Choroid plexus epithelial cell (primary cell): ENCODE data around the gene UNC45A.

ENCODE experiments used
- DNase-seq: peaks from one replicate; pipeline ENCODE4 v3.0.0-alpha.2; 2010; ENCODE audit warnings: low read depth
- H3K4me3 ChIP-seq: 2 replicates; pipeline ENCODE4 v1.5.1; 2011; ENCODE audit warnings: low read depth, mild to moderate bottlenecking, control low read depth, low read length, moderate library complexity
- TF ChIP-seq, protein P1 (sequence below): conservative IDR thresholded peaks from 2 replicates; pipeline ENCODE4 v1.5.1; 2011; ENCODE audit warnings: low read depth, mild to moderate bottlenecking, control low read depth, inconsistent platforms, low read length, moderate library complexity

Gene UNC45A

DNA sequence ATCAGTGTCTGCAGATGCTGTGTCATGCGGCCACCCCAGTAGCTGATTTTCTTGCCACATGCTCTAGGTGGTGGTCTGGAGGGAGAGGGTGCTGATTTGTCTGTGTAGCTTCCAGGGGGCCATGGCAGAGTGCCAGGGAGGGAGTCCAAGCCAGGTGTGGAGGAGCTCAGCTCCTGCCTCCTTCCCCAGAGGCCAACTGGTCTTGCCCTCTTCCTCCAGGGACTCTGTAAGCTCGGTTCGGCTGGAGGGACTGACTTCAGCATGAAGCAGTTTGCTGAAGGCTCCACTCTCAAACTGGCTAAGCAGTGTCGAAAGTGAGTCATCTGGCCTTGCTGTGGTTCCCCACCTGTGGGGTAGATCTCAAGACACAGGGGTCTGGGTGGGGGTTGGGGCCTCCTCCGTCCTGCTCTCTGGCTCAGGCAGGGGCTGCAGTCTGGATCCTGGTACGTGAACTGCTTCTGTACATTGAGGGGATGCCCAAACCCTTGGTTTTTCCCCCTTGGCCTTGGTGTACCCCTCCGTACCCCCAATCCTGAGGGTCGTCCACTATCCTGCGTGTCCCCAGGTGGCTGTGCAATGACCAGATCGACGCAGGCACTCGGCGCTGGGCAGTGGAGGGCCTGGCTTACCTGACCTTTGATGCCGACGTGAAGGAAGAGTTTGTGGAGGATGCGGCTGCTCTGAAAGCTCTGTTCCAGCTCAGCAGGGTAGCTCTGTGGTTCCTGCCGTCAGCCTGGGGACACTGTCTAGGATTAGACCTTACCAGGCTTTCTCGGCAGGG, 12.7 kb downstream of the UNC45A start:
- TF ChIP-seq, protein P1, sequence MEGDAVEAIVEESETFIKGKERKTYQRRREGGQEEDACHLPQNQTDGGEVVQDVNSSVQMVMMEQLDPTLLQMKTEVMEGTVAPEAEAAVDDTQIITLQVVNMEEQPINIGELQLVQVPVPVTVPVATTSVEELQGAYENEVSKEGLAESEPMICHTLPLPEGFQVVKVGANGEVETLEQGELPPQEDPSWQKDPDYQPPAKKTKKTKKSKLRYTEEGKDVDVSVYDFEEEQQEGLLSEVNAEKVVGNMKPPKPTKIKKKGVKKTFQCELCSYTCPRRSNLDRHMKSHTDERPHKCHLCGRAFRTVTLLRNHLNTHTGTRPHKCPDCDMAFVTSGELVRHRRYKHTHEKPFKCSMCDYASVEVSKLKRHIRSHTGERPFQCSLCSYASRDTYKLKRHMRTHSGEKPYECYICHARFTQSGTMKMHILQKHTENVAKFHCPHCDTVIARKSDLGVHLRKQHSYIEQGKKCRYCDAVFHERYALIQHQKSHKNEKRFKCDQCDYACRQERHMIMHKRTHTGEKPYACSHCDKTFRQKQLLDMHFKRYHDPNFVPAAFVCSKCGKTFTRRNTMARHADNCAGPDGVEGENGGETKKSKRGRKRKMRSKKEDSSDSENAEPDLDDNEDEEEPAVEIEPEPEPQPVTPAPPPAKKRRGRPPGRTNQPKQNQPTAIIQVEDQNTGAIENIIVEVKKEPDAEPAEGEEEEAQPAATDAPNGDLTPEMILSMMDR: no peak

DNA sequence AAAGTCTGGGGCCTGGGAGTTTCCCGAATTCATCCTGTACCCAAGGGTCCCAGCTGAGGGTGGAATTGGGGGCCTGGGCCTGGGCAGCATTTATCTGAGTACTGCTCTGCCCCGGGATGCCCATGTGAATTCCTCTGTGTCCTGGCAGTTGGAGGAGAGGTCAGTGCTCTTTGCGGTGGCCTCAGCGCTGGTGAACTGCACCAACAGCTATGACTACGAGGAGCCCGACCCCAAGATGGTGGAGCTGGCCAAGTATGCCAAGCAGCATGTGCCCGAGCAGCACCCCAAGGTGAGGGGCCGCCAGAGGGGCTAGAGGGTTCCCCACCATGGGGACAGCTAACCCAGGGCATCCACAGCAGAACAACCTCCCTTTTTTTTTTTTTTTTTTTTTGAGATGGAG, 13.4 kb downstream of the UNC45A start:
- TF ChIP-seq, protein P1: no peak
- DNase-seq: no peak

More for the DNA sequence above, 12.7 kb downstream of the UNC45A start:
- H3K4me3 ChIP-seq: no peak overlapping the region
- DNase-seq: no peak

DNA sequence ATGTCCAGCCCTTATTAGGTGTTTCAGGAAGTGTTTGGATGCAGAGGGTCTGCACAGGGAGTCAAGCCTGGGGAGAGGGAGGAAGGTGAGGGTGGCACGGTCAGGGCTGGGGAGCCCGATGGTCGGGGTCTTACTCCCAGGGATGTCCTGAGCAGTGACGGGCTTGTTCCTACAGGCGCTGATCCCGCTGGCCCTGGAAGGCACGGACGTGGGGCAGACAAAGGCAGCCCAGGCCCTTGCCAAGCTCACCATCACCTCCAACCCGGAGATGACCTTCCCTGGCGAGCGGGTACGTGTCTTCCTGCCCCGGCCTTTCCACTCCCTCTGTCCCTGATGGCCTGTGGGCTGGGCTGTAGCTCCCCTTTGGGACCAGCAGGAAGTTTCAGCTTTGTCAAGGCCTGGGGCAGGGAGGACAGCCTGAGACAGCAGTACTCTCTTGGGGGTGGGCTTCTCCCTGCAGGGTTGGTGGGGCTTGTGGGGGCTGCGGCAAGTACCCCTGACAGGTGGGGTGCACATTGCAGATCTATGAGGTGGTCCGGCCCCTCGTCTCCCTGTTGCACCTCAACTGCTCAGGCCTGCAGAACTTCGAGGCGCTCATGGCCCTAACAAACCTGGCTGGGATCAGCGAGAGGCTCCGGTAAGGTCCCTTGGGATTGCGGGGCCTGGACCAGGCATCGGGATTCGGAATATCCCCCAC, 15.0 kb downstream of the UNC45A start:
- H3K4me3 ChIP-seq: no peak overlapping the region
- DNase-seq: no peak
- TF ChIP-seq, protein P1: no peak

More for the DNA sequence above, 13.4 kb downstream of the UNC45A start:
- H3K4me3 ChIP-seq: no peak overlapping the region

DNA sequence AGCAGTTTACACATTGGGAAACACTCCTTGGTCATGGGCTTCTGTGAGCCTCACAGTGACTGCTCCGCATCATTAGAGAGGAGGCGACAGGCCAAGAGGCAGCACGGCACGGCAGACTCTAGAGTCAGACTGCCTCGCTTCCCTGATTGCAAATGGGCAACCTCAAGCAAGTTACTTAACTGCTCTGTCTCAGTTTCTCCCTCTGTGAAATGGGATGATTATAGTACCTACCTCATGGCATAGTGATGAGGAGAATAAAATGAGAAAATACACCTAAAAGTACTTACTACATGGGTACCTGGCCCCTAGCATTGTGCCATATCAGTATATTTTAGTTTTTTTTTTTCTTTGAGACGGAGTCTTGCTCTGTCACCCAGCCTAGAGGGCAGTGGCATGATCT, 15.6 kb downstream of the UNC45A start:
- H3K4me3 ChIP-seq: no peak overlapping the region
- DNase-seq: no peak
- TF ChIP-seq, protein P1: no peak

DNA sequence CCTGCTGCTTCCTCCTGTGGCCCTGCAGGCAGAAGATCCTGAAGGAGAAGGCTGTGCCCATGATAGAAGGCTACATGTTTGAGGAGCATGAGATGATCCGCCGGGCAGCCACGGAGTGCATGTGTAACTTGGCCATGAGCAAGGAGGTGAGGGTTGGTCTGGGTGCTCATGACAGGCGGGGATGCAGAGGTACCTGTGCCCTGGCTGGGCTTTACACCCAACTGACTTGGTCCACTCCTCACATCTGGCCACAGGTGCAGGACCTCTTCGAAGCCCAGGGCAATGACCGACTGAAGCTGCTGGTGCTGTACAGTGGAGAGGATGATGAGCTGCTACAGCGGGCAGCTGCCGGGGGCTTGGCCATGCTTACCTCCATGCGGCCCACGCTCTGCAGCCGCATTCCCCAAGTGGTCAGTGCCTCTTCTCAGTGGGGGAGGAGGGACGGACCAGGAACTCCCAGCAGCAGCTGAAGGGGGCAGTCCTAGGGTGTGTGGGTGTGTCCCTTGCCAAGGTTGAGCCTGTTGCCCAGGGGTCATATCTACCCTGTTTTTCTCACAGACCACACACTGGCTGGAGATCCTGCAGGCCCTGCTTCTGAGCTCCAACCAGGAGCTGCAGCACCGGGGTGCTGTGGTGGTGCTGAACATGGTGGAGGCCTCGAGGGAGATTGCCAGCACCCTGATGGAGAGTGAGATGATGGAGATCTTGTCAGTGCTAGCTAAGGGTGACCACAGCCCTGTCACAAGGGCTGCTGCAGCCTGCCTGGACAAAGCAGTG, 18.0 kb downstream of the UNC45A start:
- no peak for DNase-seq
- TF ChIP-seq, protein P1: no peak
- H3K4me3 ChIP-seq: no peak overlapping the region

DNA sequence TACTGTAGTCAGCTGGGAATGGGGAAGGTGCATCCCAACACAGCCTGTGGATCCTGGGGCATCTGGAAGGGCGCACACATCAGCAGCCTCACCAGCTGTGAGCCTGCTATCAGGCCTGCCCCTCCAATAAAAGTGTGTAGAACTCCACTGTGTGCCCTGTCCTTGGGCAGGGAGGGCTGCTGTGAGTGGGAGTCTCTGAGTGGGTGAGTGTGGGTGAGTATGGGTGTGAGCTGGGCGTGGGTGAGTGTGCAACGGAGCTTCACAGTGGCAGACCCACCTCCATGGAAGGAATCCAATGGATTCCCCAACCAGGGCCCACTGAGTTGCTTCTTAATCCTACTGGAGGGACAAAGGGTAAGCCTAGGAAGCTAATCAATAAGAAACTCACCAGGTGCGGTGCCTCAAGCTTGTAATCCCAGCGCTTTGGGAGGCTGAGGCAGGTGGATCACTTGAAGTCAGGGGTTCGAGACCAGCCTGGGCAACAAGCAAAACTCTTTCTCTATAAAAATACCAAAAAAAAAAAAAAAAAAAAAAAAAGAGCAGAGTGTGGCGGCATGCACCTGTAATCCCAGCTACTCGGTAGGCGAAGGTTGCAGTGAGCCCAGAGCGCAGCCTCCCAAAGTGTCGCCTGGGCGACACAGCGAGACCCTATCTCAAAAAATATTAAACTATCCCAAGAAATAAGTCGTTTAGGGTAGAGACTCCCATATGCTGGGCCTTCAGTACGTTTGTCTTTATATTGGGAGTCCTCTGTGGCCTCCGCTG, 19.0 kb downstream of the UNC45A start:
- H3K4me3 ChIP-seq: peak overlapping the region; percentile 94
- DNase-seq: no peak
- TF ChIP-seq, protein P1: no peak
